HCT116 (cell line): Measurements from ENCODE around the gene HIVEP3. TPM values are rescaled to one million over a fixed set of nuclear protein-coding genes. Genes with fewer than 3 reads are reported as not detected.

Experiments
- ATAC-seq: fragments of 200-7000 bp; cut with Tn5 transposase; 2 replicates; pipeline ENCODE4 v1.9.1; 2020; ENCODE audit warnings: mild to moderate bottlenecking, moderate library complexity
- BruUV-seq: library from RNA; stranded (reverse); fragments of 400-500 nt; replicated peaks from 2 replicates; lab custom pipeline; 2021; lab: Mats Ljungman, UMichigan
- CTCF ChIA-PET: fragments of 300-600 bp; sonication (Branson Sonifier 250); formaldehyde crosslinking; loops from one replicate; lab custom pipeline; 2021; ENCODE audit warnings: antibody characterized with exemption; lab: Charles Lee
- POLR2A ChIA-PET: fragments of 300-600, 350-600 bp; sonication (Branson Sonifier 250); formaldehyde crosslinking; loops from one replicate; lab custom pipeline; 2021; ENCODE audit warnings: antibody characterized with exemption; lab: Charles Lee
- RAD21 ChIA-PET, 2 experiments: fragments of 300-600 bp; sonication (Branson Sonifier 250); formaldehyde crosslinking; loops; one replicate each; lab custom pipeline; 2023; ENCODE audit warnings: low total read pairs in 2 of 2; ENCODE audit not compliant: uncharacterized antibody in 2 of 2, unreplicated experiment in 2 of 2, low non-redundant PET in 1 of 2; lab: Charles Lee
- DNase-seq: peaks from one replicate; pipeline ENCODE4 v3.0.0-alpha.2; 2010; ENCODE audit warnings: low read depth, low spot score
- H2AFZ ChIP-seq: fragments of 200-600 bp; shearing (Covaris generic), sonication (generic); 2 replicates; pipeline ENCODE4 v1.6.1; 2017; ENCODE audit warnings: low read depth, mixed run types, mixed read lengths, antibody characterized with exemption, low read length; ENCODE audit not compliant: poor library complexity, severe bottlenecking
- H3K27ac ChIP-seq: 2 replicates; pipeline ENCODE4 v1.5.1; 2012; ENCODE audit warnings: low read depth, low read length
- H3K27me3 ChIP-seq: fragments of 200-600 bp; sonication (generic); 2 replicates; pipeline ENCODE4 v1.6.1; 2016; ENCODE audit warnings: mixed run types, low read length, mixed read lengths; ENCODE audit not compliant: insufficient read depth
- H3K36me3 ChIP-seq, 2 experiments: fragments of 200-500 bp in 1 of 2; fragments of 200-600 bp in 1 of 2; sonication (Bioruptor generic) in 1 of 2; sonication (generic) in 1 of 2; 2 replicates each; pipeline versions ENCODE4 v1.5.1 to v1.6.1; 2014 to 2016; ENCODE audit warnings: low read length in 2 of 2, inconsistent platforms in 1 of 2, mixed read lengths in 1 of 2, mixed run types in 1 of 2; ENCODE audit not compliant: insufficient read depth in 2 of 2, control insufficient read depth in 1 of 2
- H3K4me1 ChIP-seq, 2 experiments: fragments of 200-600 bp in 1 of 2; sonication (generic) in 1 of 2; 2 replicates each; pipeline versions ENCODE4 v1.5.1 to v1.6.1; 2012 to 2017; ENCODE audit warnings: low read length in 2 of 2, inconsistent platforms in 1 of 2, mild to moderate bottlenecking in 1 of 2, mixed read lengths in 1 of 2, mixed run types in 1 of 2, moderate library complexity in 1 of 2; ENCODE audit not compliant: insufficient read depth in 2 of 2, control insufficient read depth in 1 of 2
- H3K4me2 ChIP-seq: fragments of 200-600 bp; sonication (generic); 2 replicates; pipeline ENCODE4 v1.6.1; 2017; ENCODE audit warnings: mixed run types, low read length, mixed read lengths
- H3K4me3 ChIP-seq, 2 experiments: fragments of 200-600 bp in 1 of 2; sonication (generic) in 1 of 2; replicated peaks in 1 of 2; 2 replicates each; pipeline ENCODE4 v1.5.1; 2011 to 2016; ENCODE audit warnings: low read length in 2 of 2, control low read depth in 1 of 2, low read depth in 1 of 2, mild to moderate bottlenecking in 1 of 2, mixed read lengths in 1 of 2, mixed run types in 1 of 2
- H3K79me2 ChIP-seq: fragments of 200-600 bp; sonication (generic); 2 replicates; pipeline ENCODE4 v1.6.1; 2017; ENCODE audit warnings: mild to moderate bottlenecking, mixed run types, low read length, moderate library complexity, mixed read lengths; ENCODE audit not compliant: insufficient read depth
- H3K9ac ChIP-seq: fragments of 200-600 bp; sonication (generic); 2 replicates; pipeline ENCODE4 v1.6.1; 2016; ENCODE audit warnings: low read length, mixed read lengths
- H3K9me2 ChIP-seq: fragments of 200-600 bp; sonication (generic), shearing (Covaris generic); 2 replicates; pipeline ENCODE4 v1.6.1; 2017; ENCODE audit warnings: mixed run types, mild to moderate bottlenecking, moderate library complexity; ENCODE audit not compliant: insufficient read depth
- H3K9me3 ChIP-seq, 2 experiments: fragments of 200-500 bp in 1 of 2; fragments of 200-600 bp in 1 of 2; sonication (Bioruptor generic) in 1 of 2; sonication (generic) in 1 of 2; 2 replicates each; pipeline ENCODE4 v1.6.1; 2014 to 2017; ENCODE audit warnings: low read length in 2 of 2, mixed read lengths in 2 of 2, inconsistent platforms in 1 of 2, low read depth in 1 of 2, mild to moderate bottlenecking in 1 of 2, mixed run types in 1 of 2, moderate library complexity in 1 of 2; ENCODE audit not compliant: control insufficient read depth in 1 of 2, insufficient read depth in 1 of 2
- H4K20me1 ChIP-seq: fragments of 200-600 bp; sonication (generic), shearing (Covaris generic); 2 replicates; pipeline ENCODE4 v1.6.1; 2017; ENCODE audit warnings: mixed run types, mild to moderate bottlenecking, moderate library complexity; ENCODE audit not compliant: insufficient read depth
- ATF3 ChIP-seq: IDR thresholded peaks from 2 replicates; pipeline ENCODE4 v1.6.1; 2012
- CBX3 ChIP-seq: IDR thresholded peaks from 2 replicates; pipeline ENCODE4 v1.6.1; 2012; ENCODE audit warnings: low read depth
- CEBPB ChIP-seq: IDR thresholded peaks from 2 replicates; pipeline ENCODE4 v1.6.1; 2012; ENCODE audit warnings: low read depth
- CTCF ChIP-seq, 3 experiments: fragments of 200-600 bp in 1 of 3; sonication (generic) in 1 of 3; IDR thresholded peaks in 2 of 3; conservative IDR thresholded peaks in 1 of 3; 2 replicates each; pipeline ENCODE4 v1.5.1; 2012 to 2017; ENCODE audit warnings: low read depth in 2 of 3, low read length in 2 of 3, antibody characterized with exemption in 1 of 3, borderline replicate concordance in 1 of 3, control low read depth in 1 of 3, mild to moderate bottlenecking in 1 of 3, mixed read lengths in 1 of 3, mixed run types in 1 of 3, moderate library complexity in 1 of 3; ENCODE audit not compliant: insufficient read depth in 1 of 3
- EGR1 ChIP-seq: IDR thresholded peaks from 2 replicates; pipeline ENCODE4 v1.6.1; 2012; ENCODE audit warnings: low read depth
- EZH2 ChIP-seq: fragments of 200-600 bp; sonication (generic); IDR thresholded peaks from 2 replicates; pipeline ENCODE4 v1.6.1; 2017; ENCODE audit warnings: antibody characterized with exemption, mixed run types
- EZH2phosphoT487 ChIP-seq: fragments of 200-600 bp; IDR thresholded peaks from 2 replicates; pipeline ENCODE4 v1.6.1; 2018; ENCODE audit warnings: antibody characterized with exemption, borderline replicate concordance
- FOSL1 ChIP-seq: IDR thresholded peaks from 2 replicates; pipeline ENCODE4 v1.6.1; 2012; ENCODE audit warnings: low read depth
- JUND ChIP-seq: IDR thresholded peaks from 2 replicates; pipeline ENCODE4 v1.6.1; 2012
- MAX ChIP-seq: IDR thresholded peaks from 2 replicates; pipeline ENCODE4 v1.6.1; 2012
- POLR2A ChIP-seq: IDR thresholded peaks from 2 replicates; pipeline ENCODE4 v1.7.0; 2011; ENCODE audit warnings: borderline replicate concordance; ENCODE audit not compliant: insufficient read depth, insufficient read length; ENCODE audit errors: extremely low read depth
- POLR2AphosphoS5 ChIP-seq: IDR thresholded peaks from 2 replicates; pipeline ENCODE4 v1.6.1; 2011; ENCODE audit warnings: mild to moderate bottlenecking, low read depth, low read length, moderate library complexity
- REST ChIP-seq: IDR thresholded peaks from 2 replicates; pipeline ENCODE4 v1.6.1; 2012; ENCODE audit warnings: low read depth
- SIN3A ChIP-seq: IDR thresholded peaks from 2 replicates; pipeline ENCODE4 v1.6.1; 2012; ENCODE audit warnings: low read depth
- SP1 ChIP-seq: IDR thresholded peaks from 2 replicates; pipeline ENCODE4 v1.6.1; 2012; ENCODE audit warnings: low read depth
- SRF ChIP-seq: IDR thresholded peaks from 2 replicates; pipeline ENCODE4 v1.6.1; 2012; ENCODE audit warnings: low read depth
- TCF7L2 ChIP-seq: IDR thresholded peaks from 2 replicates; pipeline ENCODE4 v1.7.0; 2011; ENCODE audit warnings: borderline replicate concordance, inconsistent platforms; ENCODE audit not compliant: insufficient read depth, insufficient read length; ENCODE audit errors: extremely low read depth
- YY1 ChIP-seq: IDR thresholded peaks from 2 replicates; pipeline ENCODE4 v1.6.1; 2011; ENCODE audit warnings: low read length, low read depth, moderate library complexity, mild to moderate bottlenecking; ENCODE audit not compliant: insufficient replicate concordance; ENCODE audit errors: extremely low read depth
- ZBTB33 ChIP-seq: IDR thresholded peaks from 2 replicates; pipeline ENCODE4 v1.6.1; 2011; ENCODE audit warnings: mild to moderate bottlenecking, low read length, moderate library complexity; ENCODE audit not compliant: insufficient replicate concordance; ENCODE audit errors: extremely low read depth
- ZFX ChIP-seq: fragments of 450-650 bp; IDR thresholded peaks from 2 replicates; pipeline ENCODE4 v1.6.1; 2017
- intact Hi-C: fragments of 100-400 bp; cut with micrococcal nuclease; formaldehyde crosslinking; loops from 2 replicates; pipeline ENCODE4 v1.10.0; 2022
- total RNA-seq: library from RNA; stranded (reverse); gene quantifications from one replicate; pipeline ENCODE4 v1.2.1, GENCODE V29; 2021; ENCODE audit not compliant: unreplicated experiment

HIVEP3 gene
- total RNA-seq, 1 experiment from 2014 or later, result 7.1 TPM

GRCh38 chr1:41463516-41463915 lies 455.2 kb downstream of the HIVEP3 start:
- no peak for ATAC-seq
- intact Hi-C loops, result no loop called here

More at GRCh38 chr1:41463516-41463915, 455.2 kb downstream of the HIVEP3 start:
- no peak overlapping the region for H3K4me3 ChIP-seq
- H2AFZ ChIP-seq, result no peak overlapping the region
- peaks cover 0 to 6% of the 10 kb centered on the region in 2 experiments; a peak in 2 of 4 replicates for H3K4me1 ChIP-seq
- no peak overlapping the region for H3K27ac ChIP-seq
- no peaks in the 10 kb centered on the region for H3K79me2 ChIP-seq
- RAD21 ChIA-PET, result no interaction called here
- no peaks in the 10 kb centered on the region for H3K27me3 ChIP-seq
- no peak overlapping the region for H3K4me2 ChIP-seq
- no peak for DNase-seq
- H4K20me1 ChIP-seq, result no peaks in the 10 kb centered on the region
- CTCF ChIA-PET, result no interaction called here
- H3K9ac ChIP-seq, result no peak overlapping the region
- TF ChIP-seq CEBPB, result no peak
- no peak for TF ChIP-seq FOSL1
- TF ChIP-seq REST, result no peak
- no peak for TF ChIP-seq CBX3
- TF ChIP-seq SIN3A, result no peak
- no peak for TF ChIP-seq EGR1
- TF ChIP-seq YY1, result no peak
- no peak for TF ChIP-seq EZH2
- no peak for TF ChIP-seq ZFX
- TF ChIP-seq POLR2A, result no peak
- no peak for TF ChIP-seq CTCF (IDR thresholded peaks at IDR 0.05 in 2 of 3, conservative IDR thresholded peaks at IDR 0.05 in 1 of 3; ENCODE audit: borderline replicate concordance in 1 of 3, insufficient read depth in 1 of 3, low read depth in 2 of 3, low read length in 2 of 3)
- no peak for TF ChIP-seq SP1
- no peak for TF ChIP-seq SRF
- no peak for TF ChIP-seq TCF7L2
- TF ChIP-seq ATF3, result no peak
- TF ChIP-seq ZBTB33, result no peak
- TF ChIP-seq JUND, result no peak
- no peak for TF ChIP-seq MAX
- TF ChIP-seq EZH2phosphoT487, result no peak
- TF ChIP-seq POLR2AphosphoS5, result no peak
- no peaks in the 10 kb centered on the region for H3K9me3 ChIP-seq
- H3K36me3 ChIP-seq, result no peaks in the 10 kb centered on the region
- POLR2A ChIA-PET, result no interaction called here
- no TSS peak for BruUV-seq
- no peaks in the 10 kb centered on the region for H3K9me2 ChIP-seq
